ENCODE measurements around the gene HOXB1. TPM values are rescaled to one million over a fixed set of nuclear protein-coding genes. Genes with fewer than 3 reads are reported as not detected.
"Not testable (repeated sequence)": the region's sequence is repeated elsewhere in the genome, so short reads cannot be mapped to it uniquely, and the experiment has no call there.

The HOXB1 gene
- total RNA-seq, 1 donor from 2014 or later = not detected

- ATAC-seq (peak; percentile 30), DNase-seq (ENCODE audit: low spot score) (no peak)
These were observed 30.1 kb downstream of the HOXB1 start for GRCh38 chr17:48500435-48501426.

GRCh38 chr17:48499735-48500434 is 30.9 kb downstream of the HOXB1 start:
- DNase-seq (ENCODE audit: low spot score) (no peak), ATAC-seq (no peak)

DNA sequence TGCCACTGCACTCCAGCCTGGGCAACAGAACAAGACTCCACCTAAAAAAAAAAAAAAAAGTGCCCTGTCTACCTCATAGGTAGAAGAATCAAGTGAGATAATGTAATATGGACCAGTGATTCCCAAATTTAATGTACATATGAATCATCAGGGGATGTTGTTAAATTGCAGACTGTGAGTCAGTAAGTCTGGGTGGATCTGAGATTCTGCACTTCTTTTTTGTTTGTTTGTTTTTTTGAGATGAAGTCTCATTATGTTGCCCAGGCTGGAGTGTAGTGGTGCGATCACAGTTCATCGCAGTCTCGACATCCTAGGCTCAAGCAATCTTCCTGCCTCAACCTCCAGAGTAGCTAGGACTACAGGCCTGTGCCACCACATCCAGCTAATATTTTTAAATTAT is 31.6 kb downstream of the HOXB1 start:
- no peak for ATAC-seq
- no peak for DNase-seq (ENCODE audit: low spot score)

GRCh38 chr17:48498164-48498850 is 32.5 kb downstream of the HOXB1 start:
- ATAC-seq = no peak

DNA sequence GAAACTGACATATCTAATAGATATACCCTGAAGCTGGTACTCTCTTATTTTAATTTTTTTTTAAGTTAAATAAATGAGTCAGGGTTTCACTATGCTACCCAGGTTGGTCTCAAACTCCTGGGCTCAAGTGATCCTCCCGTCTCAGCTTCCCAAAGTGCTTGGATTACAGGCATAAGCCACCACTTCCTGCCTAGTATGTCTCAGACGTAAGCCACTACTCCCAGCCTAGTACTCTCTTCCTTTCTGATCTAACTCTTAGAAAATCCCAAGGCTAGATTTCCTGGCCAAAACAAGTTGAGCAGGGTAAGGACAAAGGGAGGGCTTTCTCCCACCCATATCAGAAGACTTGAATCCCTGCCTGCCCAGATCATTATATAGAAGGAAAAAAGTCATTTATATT is 33.7 kb downstream of the HOXB1 start:
- DNase-seq (ENCODE audit: low spot score) (no peak), ATAC-seq (no peak)

More at GRCh38 chr17:48498164-48498850, 32.5 kb downstream of the HOXB1 start:
- DNase-seq (ENCODE audit: low spot score) = no peak

DNA sequence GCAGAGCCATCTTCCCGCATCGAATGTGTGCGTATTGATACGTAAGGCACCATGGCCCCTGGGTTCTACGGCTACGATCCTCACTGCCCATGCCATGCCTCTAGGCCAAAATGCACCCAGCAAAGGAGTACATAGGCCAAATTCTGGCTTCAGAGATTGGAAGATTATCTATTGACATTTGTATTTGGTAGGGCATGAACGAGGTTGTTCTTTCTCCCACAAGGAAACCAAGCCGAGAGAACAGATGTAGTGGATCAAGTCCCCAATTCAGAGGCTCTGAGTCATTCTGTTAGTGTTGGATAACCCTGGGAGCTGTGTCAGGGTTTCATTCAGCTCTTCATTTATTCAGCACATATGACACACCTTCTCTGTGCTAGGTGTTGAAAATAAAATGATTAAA is 36.5 kb downstream of the HOXB1 start:
- no peak for DNase-seq (ENCODE audit: low spot score)
- ATAC-seq = no peak

DNA sequence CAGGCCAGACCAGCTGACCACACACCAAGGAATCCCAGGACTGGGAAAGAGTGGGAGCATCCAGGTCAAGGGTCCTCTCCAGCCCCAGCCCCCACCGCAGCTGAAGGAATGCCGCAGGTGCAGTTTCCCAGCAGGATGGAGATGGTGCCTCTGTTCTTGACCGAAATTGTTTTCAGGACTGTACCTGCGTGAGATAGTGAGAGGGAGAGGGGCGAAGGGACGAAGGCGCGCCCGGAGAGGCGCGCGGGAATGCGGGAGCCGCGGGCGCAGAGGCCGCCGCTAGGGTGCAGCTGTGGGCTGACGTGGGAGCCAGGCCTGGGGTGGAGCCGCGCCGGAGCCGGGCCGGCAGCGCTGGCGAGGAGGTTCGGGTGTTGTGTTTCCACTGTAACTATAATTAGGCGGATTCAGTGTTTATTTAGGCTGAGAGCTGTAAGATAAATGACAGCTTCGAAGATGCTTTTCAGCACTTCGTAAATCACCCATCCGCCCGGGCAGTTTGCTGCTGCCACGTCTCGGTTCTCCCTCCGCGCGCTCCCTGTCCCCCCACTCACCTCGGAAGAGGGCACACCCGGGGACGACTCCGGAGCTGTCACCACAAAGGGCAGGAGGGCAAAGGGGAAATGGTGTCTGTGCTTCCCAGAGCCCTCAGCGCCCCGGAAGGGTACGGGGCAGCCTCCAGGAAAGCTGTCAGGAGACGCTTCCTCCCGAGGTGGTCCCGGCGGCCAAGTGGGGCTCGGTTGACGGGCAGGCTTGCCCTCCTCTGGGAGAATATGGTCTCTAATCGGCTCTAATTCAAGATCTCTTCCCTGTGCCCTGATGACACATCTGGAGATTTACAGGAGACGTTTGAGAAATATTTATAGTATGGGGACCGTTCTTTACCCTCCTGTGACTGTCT is 38.2 kb downstream of the HOXB1 start:
- peak; percentile 96 for ATAC-seq
- peak; percentile 58 for DNase-seq (ENCODE audit: low spot score)

- no peak for ATAC-seq
- no peak for DNase-seq (ENCODE audit: low spot score)
These were observed 39.1 kb downstream of the HOXB1 start for GRCh38 chr17:48491527-48492273.

DNA sequence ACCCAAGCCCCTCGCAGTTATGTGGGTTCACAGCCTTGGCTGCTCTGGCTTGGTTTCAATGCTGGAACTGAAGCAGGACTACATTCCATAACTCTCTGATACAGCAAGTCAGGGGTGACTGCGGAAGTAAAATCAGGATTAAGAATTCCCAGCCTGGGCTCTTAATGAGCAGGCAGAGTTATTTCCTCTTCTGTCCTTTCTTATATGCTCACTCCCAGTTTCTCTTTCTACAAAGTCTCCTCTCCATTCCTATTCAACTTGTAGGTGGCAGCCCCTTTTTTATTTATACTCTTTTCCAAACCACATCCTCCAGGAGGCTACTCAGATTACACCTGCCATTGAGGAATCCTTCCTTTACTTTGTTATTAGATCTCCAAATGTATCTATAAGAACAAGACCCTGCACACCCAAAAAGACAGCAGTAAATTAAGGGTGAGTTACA is 40.3 kb downstream of the HOXB1 start:
- no peak for ATAC-seq

DNA sequence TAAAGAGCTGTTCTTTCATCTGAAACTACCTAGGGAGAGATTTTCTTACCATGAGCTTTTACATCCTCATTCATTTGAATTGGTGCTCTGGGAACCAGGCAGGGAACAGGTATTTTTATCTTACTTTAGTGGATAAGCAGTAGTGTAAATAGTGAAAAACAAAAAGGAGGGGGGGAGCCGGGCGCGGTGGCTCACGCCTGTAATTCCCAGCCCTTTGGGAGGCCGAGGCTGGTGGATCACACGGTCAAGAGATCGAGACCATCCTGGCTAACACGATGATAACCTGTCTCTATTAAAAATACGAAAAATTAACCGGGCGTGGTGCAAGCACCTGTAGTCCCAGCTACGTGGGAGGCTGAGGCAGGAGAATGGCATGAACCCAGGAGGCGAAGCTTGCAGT is 41.0 kb downstream of the HOXB1 start:
- ATAC-seq = no peak
- DNase-seq (ENCODE audit: low spot score) = no peak

More for the DNA sequence above, 40.3 kb downstream of the HOXB1 start:
- no peak for DNase-seq (ENCODE audit: low spot score)

GRCh38 chr17:48488548-48489106 is 42.2 kb downstream of the HOXB1 start:
- ATAC-seq (no peak), DNase-seq (ENCODE audit: low spot score) (no peak)

DNA sequence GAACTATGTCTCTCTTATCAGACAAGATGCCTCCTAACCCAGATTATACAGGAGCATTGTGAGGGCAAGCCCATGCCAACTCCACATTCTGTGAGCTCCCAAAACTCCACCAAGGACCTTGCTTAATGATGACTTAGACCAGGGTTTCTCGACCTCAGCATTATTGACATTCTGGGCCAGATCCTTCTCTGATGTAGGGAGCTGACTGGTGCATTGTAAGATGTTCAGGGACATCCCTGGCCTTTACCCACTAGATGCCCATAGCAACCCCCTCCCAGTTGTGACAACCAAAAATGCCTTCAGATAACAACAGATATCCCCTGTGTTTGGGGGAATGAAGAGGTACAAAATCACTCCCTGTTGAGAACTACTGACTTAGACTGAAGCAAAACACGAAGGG is 43.6 kb downstream of the HOXB1 start:
- DNase-seq (ENCODE audit: low spot score) = no peak

DNA sequence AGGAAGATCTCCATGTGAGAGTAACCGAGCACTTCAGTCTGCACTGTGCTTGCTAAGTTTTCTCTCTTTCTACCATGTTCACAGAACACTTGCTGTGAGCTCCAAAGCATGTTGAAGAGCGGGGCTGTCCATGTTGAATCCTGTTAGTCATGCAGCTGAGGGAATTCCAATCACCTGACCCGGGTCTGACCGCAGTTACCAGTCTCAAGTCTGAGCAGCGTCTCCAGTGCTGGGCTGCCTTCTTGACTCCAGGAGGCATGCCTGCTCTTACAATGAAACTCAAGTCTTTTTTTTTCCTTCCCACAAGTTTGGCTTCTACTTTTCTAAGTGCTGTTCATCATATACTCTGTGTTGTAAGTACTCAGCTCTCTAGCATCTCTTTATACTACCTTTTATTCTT is 44.3 kb downstream of the HOXB1 start:
- DNase-seq (ENCODE audit: low spot score) = no peak
- ATAC-seq = no peak

More for the DNA sequence above, 43.6 kb downstream of the HOXB1 start:
- ATAC-seq = no peak

DNA sequence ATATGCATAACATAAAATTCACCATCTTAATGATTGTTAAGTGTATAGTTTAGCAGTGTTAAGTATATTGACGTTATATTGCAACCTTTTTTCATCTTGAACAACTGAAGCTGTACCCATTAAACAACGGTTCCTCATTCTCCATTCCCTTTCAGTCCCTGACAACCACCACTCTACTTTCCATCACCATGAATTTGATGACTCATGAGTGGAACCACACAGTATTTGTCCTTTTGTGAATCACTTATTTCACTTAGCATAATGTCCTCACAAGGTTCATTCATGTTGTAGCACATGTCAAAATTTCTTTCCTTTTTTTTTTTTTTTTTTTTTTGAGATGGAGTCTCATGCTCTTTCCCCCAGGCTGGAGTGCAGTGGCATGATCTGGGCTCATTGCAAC is 46.0 kb downstream of the HOXB1 start:
- no peak for DNase-seq (ENCODE audit: low spot score)
- ATAC-seq = no peak

GRCh38 chr17:48484256-48484655 is 46.6 kb downstream of the HOXB1 start:
- ATAC-seq = no peak
- no peak for DNase-seq (ENCODE audit: low spot score)

DNA sequence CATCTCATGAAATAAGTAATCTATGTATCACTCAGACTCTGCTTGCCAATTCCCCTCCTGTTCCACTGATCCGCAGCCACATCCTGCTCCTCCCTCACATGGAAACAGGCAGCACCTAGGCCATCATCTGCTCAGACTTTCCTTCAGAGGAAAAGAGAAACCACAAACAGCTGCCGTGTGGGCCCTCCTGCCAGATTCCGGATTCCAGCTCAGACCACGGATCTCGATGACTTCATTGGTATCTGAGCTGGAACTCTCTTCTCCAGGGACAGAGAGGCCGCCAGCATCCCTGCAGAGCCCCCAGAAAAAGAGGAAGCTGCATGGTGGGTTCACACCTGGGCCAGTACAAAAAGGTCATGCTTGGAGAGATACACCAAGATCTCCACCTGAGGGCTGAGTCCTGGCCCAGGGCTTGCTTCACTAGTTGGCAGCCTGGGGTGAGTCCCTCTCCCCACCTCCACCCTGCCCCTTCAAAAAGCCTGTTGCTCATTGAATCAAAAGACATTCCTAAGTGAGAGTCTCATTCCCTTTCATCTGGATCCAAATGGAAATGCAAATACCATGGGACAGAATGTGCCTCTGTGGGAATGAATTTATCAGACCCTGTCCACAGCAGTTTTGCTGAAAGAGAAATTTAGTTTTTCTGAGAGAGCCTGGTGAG is 47.2 kb downstream of the HOXB1 start:
- no peak for DNase-seq (ENCODE audit: low spot score)
- no peak for ATAC-seq

DNA sequence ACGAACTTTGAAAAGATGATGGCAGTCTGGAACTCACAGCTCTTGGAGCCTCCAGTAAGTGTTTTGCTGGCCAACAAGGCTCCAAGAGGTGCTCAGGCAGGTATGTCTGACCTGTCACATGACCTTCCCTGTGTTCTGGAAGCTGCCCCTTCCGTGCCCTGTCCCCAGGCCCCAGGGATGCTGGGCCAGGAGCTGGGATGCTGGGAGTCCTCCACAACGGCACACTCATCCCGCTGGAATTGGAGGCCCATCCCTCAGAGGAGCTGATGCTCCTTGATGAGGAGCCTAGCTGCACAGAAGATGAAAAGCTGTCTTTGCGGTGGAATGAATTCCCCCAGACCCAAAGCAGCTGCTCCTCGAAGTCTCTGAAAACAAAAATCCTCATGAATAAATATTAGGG is 47.8 kb downstream of the HOXB1 start:
- DNase-seq (ENCODE audit: low spot score) = no peak
- ATAC-seq = no peak

- not testable (repeated sequence) for ATAC-seq; DNase-seq (ENCODE audit: low spot score)
These were observed 48.5 kb downstream of the HOXB1 start for GRCh38 chr17:48482301-48482700.

GRCh38 chr17:48479014-48479402 is 51.8 kb downstream of the HOXB1 start:
- no peak for ATAC-seq
- no peak for DNase-seq (ENCODE audit: low spot score)
